ENCODE measurements around the gene ABLIM2.

Gene ABLIM2

DNA sequence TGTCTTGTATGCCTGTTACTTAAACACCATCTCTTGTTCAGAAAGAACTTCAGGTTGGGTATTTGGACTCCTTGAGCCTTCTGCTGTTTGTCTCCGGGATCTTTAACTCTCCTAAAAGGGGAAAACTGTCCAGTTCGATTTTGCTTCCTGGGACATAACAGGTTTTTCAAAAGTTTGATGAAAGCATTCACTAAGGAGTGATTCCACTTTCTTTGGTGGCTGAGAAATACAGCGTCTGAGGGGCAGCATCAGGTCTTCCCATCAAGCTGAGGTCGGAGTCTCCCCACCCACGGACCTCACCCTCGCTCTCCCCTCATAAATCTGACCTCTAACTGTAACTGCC lies 220.4 kb downstream of the ABLIM2 start:
- H3K27ac ChIP-seq, result no peak overlapping the region
- TF ChIP-seq ZFX (IDR thresholded peaks at IDR 0.05), result no peak
- TF ChIP-seq, protein P1, sequence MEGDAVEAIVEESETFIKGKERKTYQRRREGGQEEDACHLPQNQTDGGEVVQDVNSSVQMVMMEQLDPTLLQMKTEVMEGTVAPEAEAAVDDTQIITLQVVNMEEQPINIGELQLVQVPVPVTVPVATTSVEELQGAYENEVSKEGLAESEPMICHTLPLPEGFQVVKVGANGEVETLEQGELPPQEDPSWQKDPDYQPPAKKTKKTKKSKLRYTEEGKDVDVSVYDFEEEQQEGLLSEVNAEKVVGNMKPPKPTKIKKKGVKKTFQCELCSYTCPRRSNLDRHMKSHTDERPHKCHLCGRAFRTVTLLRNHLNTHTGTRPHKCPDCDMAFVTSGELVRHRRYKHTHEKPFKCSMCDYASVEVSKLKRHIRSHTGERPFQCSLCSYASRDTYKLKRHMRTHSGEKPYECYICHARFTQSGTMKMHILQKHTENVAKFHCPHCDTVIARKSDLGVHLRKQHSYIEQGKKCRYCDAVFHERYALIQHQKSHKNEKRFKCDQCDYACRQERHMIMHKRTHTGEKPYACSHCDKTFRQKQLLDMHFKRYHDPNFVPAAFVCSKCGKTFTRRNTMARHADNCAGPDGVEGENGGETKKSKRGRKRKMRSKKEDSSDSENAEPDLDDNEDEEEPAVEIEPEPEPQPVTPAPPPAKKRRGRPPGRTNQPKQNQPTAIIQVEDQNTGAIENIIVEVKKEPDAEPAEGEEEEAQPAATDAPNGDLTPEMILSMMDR (conservative IDR thresholded peaks at IDR 0.05), result no peak

DNA sequence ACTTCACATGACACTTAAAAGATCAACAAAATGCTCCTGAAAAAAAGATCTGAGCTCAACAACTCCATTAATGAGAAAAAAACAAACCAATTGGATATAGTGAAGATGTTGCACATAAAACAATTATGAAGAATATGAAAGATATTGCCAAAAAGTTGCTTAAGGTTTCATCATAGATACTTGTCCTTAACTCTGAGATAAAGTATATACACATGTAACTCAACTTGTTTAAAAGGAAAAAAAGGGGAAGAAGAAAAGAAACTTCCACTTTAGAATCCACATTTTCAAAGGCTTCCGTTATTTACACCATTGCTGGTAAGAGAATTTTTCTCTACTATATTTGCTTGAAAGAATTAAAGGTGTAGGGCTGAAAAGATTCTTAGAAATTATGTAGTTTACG lies 221.6 kb downstream of the ABLIM2 start:
- TF ChIP-seq, protein P1 (conservative IDR thresholded peaks at IDR 0.05), result no peak
- TF ChIP-seq ZFX (IDR thresholded peaks at IDR 0.05), result no peak
- H3K27ac ChIP-seq, result no peak overlapping the region

DNA sequence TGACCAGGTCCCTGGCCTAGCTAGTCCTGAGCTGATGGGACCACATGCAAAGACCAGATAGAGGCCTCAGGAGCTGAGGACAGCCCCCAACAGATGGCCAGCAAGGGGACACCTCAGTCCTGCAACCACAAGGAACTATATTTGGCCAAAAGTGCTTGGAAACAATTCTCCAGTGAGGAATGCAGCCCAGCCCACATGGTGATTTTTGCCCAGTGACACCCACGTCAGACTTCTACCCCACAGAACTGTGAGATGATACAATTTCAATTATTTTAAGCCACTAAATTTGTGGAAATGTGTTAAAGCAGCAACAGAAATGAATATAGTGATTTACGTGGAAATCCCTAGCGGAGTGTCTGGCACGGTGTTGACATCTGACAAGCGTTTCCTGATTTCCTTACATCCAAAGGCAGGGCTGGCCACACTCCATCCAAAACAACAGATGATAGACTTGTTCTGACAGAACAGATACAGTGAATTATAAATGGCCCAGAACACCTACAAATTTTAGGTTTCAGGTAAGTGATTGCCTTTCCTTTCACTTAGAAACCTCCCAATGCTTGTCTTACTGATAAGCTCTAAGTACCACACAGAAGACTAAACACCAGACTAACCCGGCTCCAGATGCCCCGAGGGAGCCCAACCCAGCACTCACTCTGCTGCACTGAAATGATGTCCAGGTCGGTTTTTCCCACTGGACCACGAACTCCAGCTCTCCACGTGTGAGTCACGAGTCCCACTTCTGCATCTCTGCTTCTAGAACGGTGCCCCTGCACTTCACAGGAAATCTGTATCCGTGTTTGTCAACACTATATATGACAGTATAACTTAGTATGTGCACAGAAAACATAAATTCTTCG lies 224.7 kb downstream of the ABLIM2 start:
- TF ChIP-seq, protein P1 (conservative IDR thresholded peaks at IDR 0.05), result no peak
- no peak overlapping the region for H3K27ac ChIP-seq

DNA sequence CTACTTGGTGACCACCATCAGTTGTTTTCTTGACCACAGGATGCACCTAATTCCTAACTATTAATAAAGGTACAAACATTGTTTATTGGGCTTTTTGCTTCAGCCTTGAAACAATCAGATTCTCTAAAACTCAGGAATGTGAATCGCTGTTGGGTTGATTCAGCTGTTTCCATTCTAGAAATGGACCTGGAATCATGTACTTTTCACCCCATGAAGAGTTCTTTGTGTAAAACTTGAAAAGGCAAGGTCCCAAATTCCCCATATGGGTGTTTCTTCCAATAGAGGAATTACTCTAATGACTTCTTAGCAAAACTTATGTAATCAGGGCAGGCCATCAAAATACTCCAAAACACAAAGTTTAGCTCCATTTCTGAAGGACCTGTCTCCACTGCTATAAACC lies 226.3 kb downstream of the ABLIM2 start:
- no peak for TF ChIP-seq ZFX (IDR thresholded peaks at IDR 0.05)
- TF ChIP-seq, protein P1 (conservative IDR thresholded peaks at IDR 0.05), result no peak
- no peak overlapping the region for H3K27ac ChIP-seq

DNA sequence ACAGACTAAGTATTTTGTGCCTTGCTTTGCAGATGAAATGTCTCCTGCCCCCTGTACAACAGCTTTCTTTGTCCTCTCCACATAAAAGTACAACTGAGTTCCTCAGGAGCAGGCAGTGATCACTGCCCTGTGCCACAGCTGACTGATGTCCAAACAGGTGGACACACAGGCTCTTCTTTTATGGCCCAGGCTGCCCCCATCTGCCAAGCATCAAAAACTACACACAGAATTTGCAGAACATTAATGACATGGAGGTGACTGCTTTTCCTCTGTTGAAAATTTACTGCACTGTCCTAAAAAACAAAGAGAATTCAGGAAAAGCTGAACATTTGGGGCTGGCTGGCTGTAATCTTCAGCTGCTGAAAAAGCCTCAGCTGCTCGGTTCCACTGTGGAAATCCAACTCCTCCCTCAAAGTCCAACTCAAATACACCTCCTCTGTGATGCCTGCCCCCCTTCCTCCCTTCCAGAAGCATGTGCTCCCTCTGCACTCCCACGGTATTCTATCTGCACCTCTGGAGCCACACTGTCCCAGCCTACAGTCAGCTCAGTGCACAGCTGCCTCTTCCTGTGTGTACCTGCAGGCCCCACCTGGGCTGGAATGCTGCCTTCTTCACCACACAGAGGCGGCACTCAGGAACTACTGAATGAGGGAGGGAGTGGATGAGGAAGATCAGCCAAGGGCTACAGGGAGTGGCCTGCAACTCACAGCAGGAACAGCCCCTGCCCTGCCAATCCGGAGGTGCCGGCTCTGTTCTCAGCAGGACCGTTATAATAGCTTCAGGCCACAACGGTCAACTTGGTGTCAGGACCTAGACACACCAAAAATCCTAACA lies 229.3 kb downstream of the ABLIM2 start:
- no peak for TF ChIP-seq ZFX (IDR thresholded peaks at IDR 0.05)
- TF ChIP-seq, protein P1 (conservative IDR thresholded peaks at IDR 0.05), result no peak; the same call in 1 of the 2 replicates
- H3K27ac ChIP-seq, result no peak overlapping the region

DNA sequence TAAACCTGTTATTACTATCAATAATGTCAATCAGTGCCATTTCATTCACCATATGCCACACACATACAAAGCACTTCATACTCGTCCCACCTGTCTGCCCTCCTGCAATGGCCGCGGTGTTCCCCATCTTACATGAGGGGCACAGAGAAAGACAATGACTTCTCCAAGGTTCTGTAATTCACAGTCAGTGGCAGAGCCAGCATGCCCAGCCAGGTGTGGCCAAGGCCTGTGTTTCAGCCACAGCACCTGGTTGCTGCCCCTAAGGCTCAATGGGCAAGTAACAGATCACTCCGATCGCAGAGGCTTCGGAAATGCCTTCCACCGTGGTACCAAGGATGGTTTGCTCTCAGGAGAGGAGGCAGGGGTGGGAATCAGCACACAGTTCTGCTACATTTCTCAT lies 229.9 kb downstream of the ABLIM2 start:
- TF ChIP-seq, protein P1 (conservative IDR thresholded peaks at IDR 0.05), result no peak
- no peak for TF ChIP-seq ZFX (IDR thresholded peaks at IDR 0.05)
- no peak overlapping the region for H3K27ac ChIP-seq

DNA sequence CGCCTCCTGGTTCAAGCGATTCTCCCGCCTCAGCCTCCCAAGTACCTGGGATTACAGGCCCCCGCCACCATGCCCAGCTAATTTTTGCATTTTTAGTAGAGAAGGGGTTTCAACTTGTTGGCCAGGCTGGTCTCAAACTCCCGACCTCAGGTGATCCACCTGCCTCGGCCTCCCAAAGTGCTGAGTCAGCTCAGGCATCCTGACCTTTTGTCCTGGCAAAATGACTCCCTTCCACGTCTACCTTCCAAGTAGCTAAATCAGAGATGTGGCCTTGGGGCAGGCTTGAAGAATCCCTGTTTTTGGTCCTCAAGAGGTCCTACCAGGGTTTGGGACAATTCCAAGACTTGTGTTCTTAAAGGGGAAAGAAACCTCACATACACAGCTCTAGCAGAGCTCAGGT lies 231.8 kb downstream of the ABLIM2 start:
- H3K27ac ChIP-seq, result no peak overlapping the region
- TF ChIP-seq, protein P1 (conservative IDR thresholded peaks at IDR 0.05), result no peak
- TF ChIP-seq ZFX (IDR thresholded peaks at IDR 0.05), result no peak

All from C4-2B (cell line).